GM23248 (cell line): Measurements from ENCODE around the gene HBG1.

Experiments
- EZH2 ChIP-seq: fragments of 200-600 bp; sonication (generic); IDR thresholded peaks from 2 replicates; pipeline ENCODE4 v1.6.1; 2018; ENCODE audit warnings: antibody characterized with exemption, mild to moderate bottlenecking; ENCODE audit not compliant: insufficient read depth, poor library complexity, severe bottlenecking
- EZH2phosphoT487 ChIP-seq: fragments of 200-600 bp; sonication (generic); IDR thresholded peaks from 2 replicates; pipeline ENCODE4 v1.6.1; 2018; ENCODE audit warnings: antibody characterized with exemption, moderate library complexity, mild to moderate bottlenecking, low read depth; ENCODE audit not compliant: insufficient read depth

- TF ChIP-seq EZH2phosphoT487 (no peak), EZH2 (no peak)
These were observed 24.8 kb downstream of the HBG1 start for GRCh38 chr11:5224538-5225479.
